Epithelial cell of prostate (primary cell): ENCODE results near the gene DPP8.
"Not testable (repeated sequence)": the region's sequence is repeated elsewhere in the genome, so short reads cannot be mapped to it uniquely, and the experiment has no call there.

Experiments
- DNase-seq: peaks from one replicate; pipeline ENCODE4 v3.0.0-alpha.2; 2011; ENCODE audit warnings: low read depth, low spot score
- H3K27ac ChIP-seq: fragments of 450-650 bp; 2 replicates; pipeline ENCODE4 v1.5.1; 2017; ENCODE audit warnings: mild to moderate bottlenecking

DPP8 gene

GRCh38 chr15:65408324-65409035 is 109.0 kb downstream of the DPP8 start:
- no peak overlapping the region for H3K27ac ChIP-seq
- DNase-seq, result no peak

- DNase-seq, result no peak
Measured at GRCh38 chr15:65406424-65407000, 111.0 kb downstream of the DPP8 start.

GRCh38 chr15:65405791-65406423 is 111.6 kb downstream of the DPP8 start:
- H3K27ac ChIP-seq, result no peak overlapping the region
- no peak for DNase-seq

More at GRCh38 chr15:65406424-65407000, 111.0 kb downstream of the DPP8 start:
- H3K27ac ChIP-seq, result no peak overlapping the region

- no peak for DNase-seq
- H3K27ac ChIP-seq, result no peak overlapping the region
Measured at GRCh38 chr15:65404186-65404872, 113.2 kb downstream of the DPP8 start.

GRCh38 chr15:65402961-65403360 is 114.5 kb downstream of the DPP8 start:
- no peak for DNase-seq
- H3K27ac ChIP-seq, result no peak overlapping the region

- DNase-seq, result no peak
- no peak overlapping the region for H3K27ac ChIP-seq
Measured at GRCh38 chr15:65401611-65402240, 115.8 kb downstream of the DPP8 start.

- no peak overlapping the region for H3K27ac ChIP-seq
- no peak for DNase-seq
Measured at GRCh38 chr15:65400760-65401610, 116.5 kb downstream of the DPP8 start.

- H3K27ac ChIP-seq, result no peak overlapping the region
- DNase-seq, result no peak
Measured at GRCh38 chr15:65399997-65400396, 117.5 kb downstream of the DPP8 start.

GRCh38 chr15:65399001-65399706 is 118.3 kb downstream of the DPP8 start:
- H3K27ac ChIP-seq, result no peak overlapping the region
- no peak for DNase-seq

GRCh38 chr15:65398486-65398885 is 119.0 kb downstream of the DPP8 start:
- not testable (repeated sequence) for H3K27ac ChIP-seq, DNase-seq

GRCh38 chr15:65396965-65397317 is 120.5 kb downstream of the DPP8 start:
- H3K27ac ChIP-seq, result no peak overlapping the region
- no peak for DNase-seq

- DNase-seq, result no peak
- H3K27ac ChIP-seq, result no peak overlapping the region
Measured at GRCh38 chr15:65396283-65396964, 121.1 kb downstream of the DPP8 start.

GRCh38 chr15:65395567-65396202 is 121.8 kb downstream of the DPP8 start:
- no peak for DNase-seq
- H3K27ac ChIP-seq, result no peak overlapping the region

GRCh38 chr15:65394936-65395335 is 122.6 kb downstream of the DPP8 start:
- DNase-seq, result no peak

GRCh38 chr15:65394280-65394789 is 123.2 kb downstream of the DPP8 start:
- H3K27ac ChIP-seq, result no peak overlapping the region
- no peak for DNase-seq

More at GRCh38 chr15:65394936-65395335, 122.6 kb downstream of the DPP8 start:
- H3K27ac ChIP-seq, result no peak overlapping the region

GRCh38 chr15:65393557-65393956 is 123.9 kb downstream of the DPP8 start:
- no peak overlapping the region for H3K27ac ChIP-seq
- no peak for DNase-seq

GRCh38 chr15:65393091-65393490 is 124.4 kb downstream of the DPP8 start:
- no peak overlapping the region for H3K27ac ChIP-seq
- no peak for DNase-seq
